HG02943 (cell line): ENCODE measurements around the gene SWSAP1.
"Not testable (repeated sequence)": the region's sequence is repeated elsewhere in the genome, so short reads cannot be mapped to it uniquely, and the experiment has no call there.

Experiments used
- ATAC-seq: cut with Tn5 transposase; IDR thresholded peaks from one replicate; pipeline ENCODE4 v1.9.1; 2021; ENCODE audit warnings: mild to moderate bottlenecking, low read depth, moderate library complexity; ENCODE audit not compliant: unreplicated experiment

Gene SWSAP1, protein sequence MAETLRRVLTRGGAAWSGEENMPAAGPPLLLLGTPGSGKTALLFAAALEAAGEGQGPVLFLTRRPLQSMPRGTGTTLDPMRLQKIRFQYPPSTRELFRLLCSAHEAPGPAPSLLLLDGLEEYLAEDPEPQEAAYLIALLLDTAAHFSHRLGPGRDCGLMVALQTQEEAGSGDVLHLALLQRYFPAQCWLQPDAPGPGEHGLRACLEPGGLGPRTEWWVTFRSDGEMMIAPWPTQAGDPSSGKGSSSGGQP

DNA sequence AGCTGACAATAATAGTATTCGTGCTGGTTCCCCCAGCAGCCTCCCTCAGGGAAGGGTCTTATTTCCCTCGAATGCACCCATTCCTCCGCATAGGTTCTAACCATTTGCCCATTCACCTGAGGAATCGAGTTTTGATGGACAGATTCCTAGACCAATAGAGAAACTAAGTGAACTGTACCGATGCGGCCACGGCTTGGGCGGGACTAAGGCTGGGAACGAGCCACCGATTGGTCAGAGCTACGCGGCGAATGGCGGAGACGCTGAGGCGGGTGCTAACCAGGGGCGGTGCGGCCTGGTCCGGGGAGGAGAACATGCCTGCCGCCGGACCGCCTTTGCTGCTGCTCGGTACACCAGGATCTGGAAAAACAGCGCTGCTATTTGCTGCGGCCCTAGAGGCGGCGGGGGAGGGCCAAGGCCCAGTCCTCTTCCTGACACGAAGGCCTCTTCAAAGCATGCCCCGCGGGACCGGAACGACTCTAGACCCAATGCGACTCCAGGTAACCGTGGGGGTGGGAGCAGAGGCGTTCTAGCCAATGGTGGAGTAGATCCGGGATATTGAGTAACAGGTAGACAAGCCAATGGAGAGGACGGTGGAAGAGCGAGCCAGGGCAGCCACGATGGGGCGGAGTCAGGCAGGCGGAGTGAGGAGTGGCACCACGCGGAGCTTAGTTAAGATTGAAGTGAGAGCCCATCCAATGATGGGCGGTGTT, at the start of gene SWSAP1:
Gene SWSAP1 (plus strand): TSS at position 234 of the 710 bp plus-strand sequence. CDS start 15 bp downstream, at position 249.
- peak; percentile 86 for ATAC-seq

DNA sequence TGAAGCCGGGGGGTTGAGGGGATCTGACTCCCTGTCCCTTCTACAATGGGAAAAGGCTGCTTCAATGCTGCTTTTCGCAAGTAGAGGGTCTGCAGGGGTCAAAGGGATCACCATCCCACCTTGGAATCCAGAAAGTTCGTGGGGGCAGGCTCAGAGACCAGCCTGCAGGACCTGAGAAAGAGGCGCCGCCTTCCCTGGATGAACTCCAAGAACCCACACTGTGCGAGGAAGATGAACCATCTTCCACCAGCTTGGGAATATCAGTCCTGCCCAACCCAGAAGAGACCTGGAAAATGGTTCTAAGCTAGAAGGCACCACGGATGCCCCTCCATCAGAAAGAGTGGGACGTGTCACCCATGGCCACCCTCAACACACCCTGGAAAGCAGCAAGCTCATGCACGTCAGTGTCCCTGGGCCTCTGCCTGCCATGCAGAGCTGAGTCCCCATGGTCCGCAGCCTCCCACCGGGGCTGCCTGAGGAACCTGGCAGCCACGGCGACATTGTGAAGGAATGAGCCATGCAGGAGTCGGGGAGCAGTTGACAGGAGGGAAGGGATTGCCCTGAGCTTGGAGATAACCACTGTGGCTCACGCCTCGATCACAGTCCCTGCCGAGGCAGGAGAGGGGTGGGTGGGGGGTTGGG, 49.6 kb upstream of the SWSAP1 start:
- no peak for ATAC-seq

DNA sequence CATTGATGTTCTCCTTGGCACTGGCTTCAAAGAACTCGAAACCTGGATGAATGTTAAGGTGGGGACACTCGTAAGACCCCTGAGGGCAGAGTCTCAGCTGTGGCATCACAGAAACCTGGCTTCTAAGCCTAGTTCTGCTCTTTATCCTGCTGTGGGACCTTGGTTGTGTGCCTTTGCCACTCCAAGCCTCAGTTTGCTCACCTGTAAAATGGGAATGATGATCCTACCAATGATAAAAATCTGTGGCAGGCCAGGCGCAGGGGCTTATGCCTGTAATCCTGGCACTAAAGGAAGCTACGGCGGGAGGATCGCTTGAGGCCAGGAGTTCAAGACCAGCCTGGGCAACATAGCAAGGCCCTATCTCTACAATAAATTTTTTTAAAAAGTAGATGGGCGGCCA, 48.9 kb upstream of the SWSAP1 start:
- no peak for ATAC-seq

DNA sequence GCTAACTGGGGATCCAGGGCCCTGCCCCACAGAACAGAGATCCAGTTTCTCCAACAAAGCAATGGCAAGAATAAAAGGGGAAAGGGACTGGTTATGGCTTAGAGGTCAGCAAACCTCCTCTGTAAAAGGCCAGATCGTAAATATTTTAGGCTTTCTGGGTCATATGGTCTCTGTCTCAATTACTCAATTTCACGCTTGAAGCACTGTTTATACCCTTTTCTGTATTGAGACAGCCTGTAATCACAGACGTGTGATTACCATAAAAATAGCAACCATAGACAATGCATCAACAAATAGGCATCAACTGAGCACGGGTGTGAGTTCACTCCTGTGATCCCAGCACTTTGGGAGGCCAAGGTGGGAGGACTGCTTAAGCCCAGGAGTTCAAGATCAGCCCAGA, 44.3 kb upstream of the SWSAP1 start:
- ATAC-seq = no peak

DNA sequence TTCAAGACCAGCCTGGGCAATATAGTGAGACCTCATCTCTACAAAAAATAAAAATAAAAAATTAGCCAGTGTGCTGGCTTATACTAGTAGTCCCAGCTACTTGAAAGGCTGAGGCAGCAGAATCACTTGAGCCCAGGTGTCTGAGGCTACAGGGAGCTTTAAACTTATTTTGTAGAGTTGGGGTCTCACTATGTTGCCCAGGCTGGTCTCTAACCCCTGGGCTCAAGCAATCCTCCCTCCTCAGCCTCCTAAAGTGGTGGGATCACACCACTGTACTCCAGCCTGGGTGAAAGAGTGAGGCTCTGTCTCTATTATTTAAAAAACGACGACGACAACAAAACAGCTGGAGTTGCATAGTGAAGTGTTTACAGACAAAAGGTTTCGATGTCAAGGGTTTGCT, 43.0 kb upstream of the SWSAP1 start:
- ATAC-seq = no peak

DNA sequence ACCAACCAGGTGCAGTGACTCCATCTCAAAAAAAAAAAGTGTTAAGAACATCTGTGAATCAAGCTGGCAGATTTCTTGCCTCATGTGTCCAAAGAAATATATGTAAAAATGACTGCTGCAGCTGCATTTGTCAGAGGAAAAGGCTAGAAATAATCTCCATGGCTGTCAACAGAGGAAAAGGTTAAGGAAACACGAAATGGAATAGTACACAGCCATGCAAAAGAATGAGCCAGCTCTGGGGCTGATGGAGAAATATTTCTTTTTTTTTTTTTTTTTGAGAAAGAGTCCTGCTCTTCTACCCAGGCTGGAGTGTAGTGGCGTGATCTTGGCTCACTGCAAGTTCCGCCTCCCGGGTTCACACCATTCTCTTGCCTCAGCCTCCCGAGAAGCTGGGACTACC, 41.6 kb upstream of the SWSAP1 start:
- no peak for ATAC-seq

DNA sequence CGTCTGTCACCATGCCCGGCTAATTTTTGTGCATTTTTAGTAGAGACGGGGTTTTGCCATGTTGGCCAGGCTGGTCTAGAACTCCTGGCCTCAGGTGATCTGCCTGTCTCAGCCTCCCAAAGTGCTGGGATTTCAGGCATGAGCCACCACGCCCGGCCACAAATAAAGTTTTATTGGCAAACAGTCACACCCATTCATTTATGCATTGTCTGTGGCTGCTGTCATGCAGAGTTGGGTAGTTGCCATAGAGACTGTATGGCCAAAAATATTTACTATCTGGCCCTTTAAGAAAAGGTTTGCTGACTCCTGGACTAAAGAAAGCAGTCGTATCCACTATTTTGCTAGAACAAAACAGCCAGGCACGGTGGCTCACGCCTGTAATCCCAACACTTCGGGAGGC, 40.6 kb upstream of the SWSAP1 start:
- not testable (repeated sequence) for ATAC-seq

DNA sequence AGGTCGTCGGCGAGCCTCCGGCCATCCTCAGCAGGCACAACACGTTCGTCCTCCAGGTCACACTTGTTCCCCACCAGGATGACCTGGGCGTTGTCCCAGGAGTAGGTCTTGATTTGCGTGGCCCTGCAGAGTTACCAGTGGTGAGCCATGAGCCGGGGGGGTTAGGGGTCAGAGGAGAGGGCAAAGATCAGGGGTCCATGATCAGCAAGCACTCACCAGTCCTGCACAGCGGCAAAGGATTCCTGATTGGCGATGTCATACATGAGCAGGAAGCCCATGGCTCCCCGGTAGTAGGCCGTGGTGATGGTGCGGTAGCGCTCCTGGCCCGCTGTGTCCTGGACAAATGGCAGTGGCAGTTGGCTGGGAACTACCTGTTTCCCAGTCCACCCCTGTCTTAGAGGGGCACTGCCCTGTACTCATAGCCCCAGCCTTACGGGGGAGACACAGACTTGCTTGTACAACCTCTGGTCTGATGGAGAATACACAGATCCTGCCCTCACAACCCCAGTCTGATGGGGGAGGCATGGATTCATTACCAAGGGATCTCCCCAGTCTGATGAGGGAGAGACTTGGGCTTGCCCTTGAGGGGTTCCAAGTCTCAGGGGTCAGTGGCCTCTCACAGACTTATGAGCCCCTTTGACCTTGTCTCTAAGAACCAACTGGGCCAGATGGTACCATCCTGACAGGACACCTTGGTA, 38.9 kb upstream of the SWSAP1 start:
- no peak for ATAC-seq

DNA sequence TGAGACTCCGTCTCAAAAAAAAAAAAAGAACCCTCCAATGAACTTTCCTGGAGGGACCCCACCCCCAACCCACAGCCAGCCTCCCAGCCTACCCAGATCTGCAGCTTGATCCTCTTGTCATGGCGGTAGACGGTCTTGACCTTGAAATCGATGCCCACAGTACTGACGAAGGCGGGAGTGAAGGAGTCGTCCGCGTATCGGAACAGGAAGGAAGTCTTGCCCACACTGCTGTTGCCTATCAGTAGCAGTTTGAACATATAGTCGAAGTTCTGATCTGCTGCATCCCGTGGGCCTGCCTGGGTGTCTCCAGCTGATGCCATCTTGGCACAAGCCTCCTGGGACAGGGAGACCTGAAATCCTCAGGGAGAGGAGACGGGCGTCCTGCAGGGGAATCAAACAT, 37.4 kb upstream of the SWSAP1 start:
- ATAC-seq = no peak

DNA sequence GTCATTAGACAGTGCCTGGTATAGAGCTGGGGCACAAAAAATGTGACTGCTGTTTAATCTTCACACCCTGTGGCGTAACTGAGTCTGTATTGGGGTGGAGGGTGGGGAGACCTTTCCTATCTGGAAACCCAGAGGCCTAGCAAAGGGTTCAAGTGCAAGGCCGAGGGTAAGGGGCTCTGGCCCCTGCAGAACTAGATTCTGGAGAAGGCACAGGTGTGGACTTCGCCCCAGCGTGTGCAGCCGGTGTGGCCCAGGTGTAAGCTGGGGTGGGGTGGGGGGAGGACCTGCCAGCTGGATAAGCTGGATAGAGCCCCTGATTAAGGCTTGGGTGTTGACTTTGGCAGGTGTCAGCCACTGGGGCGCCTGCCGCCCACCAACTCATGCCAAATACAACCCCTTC, 36.3 kb upstream of the SWSAP1 start:
- no peak for ATAC-seq

DNA sequence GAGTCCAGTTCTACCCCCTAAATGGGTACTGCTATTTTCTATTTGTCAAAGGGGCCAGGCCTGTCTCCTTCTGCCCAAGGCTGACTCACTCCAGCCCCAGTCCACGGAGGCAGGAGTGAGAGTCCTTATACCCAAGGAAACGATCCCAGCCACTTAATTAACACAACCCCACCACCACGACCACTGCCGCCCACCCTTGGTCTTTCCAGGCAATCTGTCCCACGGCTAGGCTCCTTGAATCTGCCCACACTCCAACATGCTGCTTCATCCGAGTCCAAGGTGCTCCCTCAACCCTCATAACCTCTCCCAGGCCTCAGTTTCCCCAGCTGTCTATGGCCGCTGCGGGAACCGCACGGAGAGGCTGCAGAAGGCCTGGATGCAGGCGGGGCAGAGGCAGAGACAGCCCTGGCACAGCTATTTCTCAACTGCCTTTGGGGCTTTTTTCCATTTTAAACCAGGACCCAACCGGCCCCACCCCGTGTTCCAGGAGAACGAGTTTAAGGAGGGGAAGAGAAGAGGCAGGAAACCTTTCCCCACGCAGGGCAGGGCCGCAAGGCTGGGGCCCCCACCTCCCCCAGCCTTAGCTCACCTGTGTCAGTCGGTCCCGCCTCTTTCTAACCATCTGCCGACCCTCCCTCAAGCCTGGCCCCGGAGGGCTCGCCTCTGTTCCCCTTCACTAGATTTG, 35.8 kb upstream of the SWSAP1 start:
- no peak for ATAC-seq

DNA sequence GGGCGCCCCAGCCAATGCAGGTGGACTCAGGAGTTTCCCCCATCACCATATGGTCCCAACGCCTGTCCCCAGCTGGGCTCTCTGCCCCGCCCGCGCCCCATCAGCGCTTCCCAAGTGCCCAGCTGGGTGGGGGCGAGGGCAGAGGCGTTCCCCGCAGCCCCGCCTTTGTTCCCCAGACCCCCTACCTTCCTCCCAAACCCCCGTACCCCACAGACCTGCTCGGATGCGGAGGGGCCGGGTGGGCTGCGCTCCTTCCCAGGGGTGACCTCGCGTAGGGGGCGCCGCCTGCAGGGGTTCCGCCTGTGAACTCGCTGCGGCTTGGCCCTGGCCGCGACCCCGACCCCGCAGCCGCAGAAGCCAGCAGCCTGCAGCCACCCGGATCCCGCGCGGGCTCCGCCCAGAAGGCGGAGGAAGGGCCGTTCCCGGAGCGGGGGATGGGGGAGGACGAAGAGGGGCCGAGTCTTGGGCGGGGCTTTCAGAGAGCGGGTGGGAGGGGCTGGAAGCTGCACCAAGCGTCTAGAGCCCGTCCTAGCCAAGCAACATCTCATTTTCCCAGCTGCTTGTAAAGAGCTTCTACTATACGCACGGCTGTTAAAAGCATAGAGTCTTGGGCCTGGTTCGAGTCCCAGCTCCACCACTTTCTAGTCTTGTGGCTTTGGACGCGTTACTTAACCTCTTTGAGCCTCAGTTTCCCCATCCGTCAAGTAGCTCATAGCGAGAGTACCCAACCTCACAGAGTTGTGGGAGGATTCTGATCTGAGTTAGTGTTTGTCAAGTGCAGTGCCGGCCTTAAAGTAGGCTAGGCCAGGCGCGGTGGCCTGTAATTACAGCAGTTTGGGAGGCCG, 35.0 kb upstream of the SWSAP1 start, which contains the start of gene RAB3D:
Gene RAB3D (minus strand): TSS at position 404 of the 845 bp plus-strand sequence. CDS start 2,258 bp downstream, outside the sequence.
- ATAC-seq = no peak

DNA sequence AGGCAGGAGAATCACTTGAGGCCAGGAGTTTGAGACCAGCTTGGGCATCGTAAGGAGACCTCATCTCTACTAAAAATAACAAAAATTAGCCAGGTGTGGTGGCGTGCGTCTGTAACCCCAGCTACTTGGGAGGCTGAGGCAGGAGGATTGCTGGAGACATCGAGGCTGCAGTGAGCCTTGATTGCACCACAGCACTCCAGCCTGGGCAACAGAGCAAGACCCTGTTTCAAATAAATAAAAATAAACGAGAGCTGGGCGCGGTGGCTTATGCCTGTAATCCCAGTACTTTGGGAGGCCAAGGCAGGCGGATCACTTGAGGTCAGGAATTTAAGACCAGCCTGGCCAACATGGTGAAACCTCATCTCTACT, 34.4 kb upstream of the SWSAP1 start:
- ATAC-seq = not testable (repeated sequence)

DNA sequence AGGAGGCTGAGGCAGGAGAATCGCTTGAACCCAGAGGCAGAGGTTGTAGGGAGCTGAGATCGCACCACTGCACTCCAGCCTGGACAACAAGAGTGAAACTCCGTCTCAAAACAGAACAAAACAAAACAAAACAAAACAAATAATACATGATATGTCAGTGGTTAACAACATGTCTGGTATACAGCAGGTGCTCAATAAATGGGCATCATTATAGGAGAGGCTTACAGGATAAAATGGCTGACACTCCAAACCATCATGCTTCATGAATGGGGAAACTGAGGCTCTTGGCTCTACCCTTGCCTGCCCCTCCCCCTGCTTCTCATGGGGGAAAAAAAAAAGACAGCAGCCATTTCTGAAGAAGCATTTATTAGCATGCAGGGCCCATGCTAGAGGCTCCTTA, 32.0 kb upstream of the SWSAP1 start:
- ATAC-seq = no peak

DNA sequence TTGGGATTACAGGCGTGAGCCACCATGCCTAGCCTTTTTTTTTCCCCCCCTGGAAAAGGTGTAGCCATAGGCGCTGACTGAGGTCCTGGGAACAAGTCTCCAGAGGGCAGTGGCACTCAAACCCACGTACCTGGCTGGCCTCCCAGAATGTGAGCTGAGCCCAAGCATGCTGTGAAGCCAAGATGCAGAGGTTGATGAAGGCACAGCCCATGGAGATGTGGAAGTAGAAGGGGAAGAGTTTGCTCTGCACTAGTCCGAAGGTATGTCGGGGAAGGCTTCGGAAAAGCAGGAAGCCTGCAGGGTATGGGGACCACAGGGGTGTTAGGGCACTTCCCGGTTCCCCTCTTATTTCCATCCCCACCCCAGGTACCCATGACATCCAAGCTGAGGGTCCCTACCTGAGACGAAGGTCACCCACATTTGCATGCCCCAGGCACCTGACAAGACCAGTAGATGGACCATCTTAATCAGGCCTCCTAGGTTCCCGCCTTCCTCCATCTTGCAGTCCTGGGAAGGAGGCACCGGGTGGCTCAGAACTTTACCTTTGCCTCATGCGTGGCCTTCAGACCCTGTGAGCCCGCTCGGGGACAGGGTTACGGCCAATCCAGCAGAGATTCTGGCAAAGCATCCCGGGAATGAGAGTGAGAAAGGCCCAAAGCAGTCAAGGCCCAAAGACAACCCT, 29.2 kb upstream of the SWSAP1 start:
- no peak for ATAC-seq

DNA sequence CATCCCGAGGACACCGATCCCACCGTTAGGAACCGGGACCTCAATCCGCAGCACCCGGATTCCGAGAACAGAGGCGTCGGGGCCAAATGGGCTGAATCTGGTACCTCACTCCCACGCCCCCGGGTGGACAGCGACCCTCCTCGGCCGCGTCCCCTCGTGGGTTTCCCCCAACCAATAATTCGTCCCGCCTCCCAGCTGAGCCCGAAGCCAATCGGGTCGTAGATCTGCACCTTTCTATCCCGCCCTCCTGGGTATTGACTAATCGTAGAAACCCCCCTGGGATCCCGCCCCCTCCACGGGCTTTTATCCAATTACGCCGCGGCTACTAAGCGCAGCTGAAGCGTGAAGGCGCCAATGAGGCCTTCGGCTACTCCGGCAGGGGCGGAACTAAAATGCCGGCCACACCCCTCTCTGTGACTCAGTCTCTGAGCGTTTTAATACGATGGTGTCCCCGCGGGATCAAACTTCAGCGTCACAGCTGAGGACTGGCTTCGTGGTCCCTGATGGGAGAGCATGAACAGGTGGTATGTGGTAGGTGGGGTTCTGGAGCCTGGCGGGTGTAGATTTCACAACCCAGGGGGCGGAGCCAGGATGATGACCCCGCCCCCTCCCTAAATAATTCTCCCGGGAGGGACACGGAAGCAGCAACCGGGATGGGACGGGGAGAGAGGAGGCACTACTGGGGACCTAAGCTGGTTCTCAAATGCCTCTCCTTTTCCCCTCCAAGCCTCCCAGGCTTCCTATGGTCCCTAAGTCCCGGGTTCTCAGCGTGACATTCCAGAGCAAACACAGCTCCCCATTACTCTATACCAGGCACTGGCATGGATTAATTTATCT, 28.1 kb upstream of the SWSAP1 start, which contains the start of the genes CCDC159 and TMEM205:
Gene CCDC159 (plus strand): TSS at position 416 of the 837 bp plus-strand sequence. CDS start 88 bp downstream, at position 504.
Gene TMEM205 (minus strand): TSS at position 165 of the 837 bp plus-strand sequence. CDS start 649 bp downstream, outside the sequence.
- ATAC-seq = peak; percentile 89

DNA sequence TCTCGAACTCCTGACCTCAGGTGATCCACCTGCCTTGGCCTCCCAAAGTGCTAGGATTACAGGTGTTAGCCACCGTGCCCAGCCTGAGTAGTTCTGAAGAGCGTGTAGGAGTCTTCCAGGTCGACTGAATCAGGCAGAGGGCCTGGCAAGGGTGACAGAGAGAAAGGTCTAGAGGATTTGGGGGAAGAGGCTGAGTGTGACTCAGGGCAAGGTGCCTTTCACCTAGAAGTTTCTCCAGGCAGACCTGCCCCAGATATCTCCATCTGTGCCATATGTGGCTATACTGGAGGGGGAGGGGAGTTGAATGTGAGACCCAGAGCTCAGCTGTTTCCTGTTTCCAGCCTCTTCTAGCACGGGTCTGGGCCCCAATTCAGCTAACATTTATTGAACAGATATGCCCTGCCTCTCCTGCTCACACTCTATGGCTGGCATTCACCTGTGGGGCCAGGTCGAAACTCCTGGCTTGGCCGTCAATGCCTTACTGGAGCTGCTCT, 26.9 kb upstream of the SWSAP1 start:
- ATAC-seq = no peak

DNA sequence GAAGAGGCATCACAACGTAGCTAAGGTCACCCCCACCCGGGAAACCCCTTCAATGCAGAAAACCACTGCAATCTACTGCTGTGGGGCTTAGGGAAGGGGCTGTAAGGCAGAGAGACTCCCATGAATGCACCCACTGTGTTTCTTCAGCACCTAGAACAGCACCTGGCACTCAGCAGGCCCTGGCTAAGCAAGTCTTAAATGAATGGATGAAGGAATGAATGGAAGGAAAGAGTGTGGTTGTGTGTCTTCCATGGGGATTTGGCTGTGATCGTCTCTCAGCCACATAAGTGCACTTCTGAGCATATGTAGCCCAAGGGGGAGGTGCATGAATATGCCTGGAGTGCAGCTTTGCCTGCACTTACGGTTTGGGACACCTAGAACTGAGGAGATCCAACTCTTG, 25.3 kb upstream of the SWSAP1 start:
- no peak for ATAC-seq
